Activated naive CD4-positive, alpha-beta T cell (primary cell): Measurements from ENCODE around the gene NUDT19.
"Not testable (repeated sequence)": the region's sequence is repeated elsewhere in the genome, so short reads cannot be mapped to it uniquely, and the experiment has no call there.

Experiments
- DNase-seq, 4 experiments: peaks; one replicate each; lab custom pipeline; 2025; lab: John Stamatoyannopoulos, UW

Gene NUDT19

DNA sequence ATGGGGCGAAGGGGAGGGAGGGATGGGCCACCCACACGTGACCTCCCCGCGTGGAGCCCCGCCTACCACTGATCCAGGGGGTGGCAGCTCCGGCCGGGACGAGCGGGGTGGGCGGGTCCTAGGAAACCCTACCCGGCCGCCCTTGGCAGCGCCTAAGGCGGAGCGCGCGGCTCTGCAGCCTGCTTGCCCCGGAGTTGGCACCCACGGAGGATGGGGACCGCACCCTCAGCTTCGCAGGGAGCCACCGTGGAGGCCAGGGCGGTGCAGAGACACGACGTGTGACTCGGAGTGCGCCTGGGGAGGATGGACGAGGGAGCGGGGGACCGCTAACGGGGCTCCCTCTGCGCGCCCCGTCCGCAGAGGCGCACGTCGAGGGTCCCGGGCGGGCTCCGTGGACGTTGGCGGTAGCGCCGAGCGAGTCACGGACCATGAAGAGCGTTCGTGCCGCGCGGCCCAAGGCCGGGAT, 15.9 kb upstream of the NUDT19 start, which contains the start of gene RGS9BP:
Gene RGS9BP (plus strand): TSS at position 129 of the 466 bp plus-strand sequence. CDS start 416 bp downstream, outside the sequence.
- peak in 2 of 4 experiments; percentile 25 to 36 for DNase-seq

GRCh38 chr19:32676186-32676894, 15.3 kb upstream of the NUDT19 start:
- peak in 1 of 4 experiments; percentile 16 for DNase-seq

- no peak for DNase-seq
Measured at GRCh38 chr19:32676895-32677359, 14.7 kb upstream of the NUDT19 start.

GRCh38 chr19:32677657-32678056, 14.0 kb upstream of the NUDT19 start:
- no peak for DNase-seq

GRCh38 chr19:32680986-32681385, 10.6 kb upstream of the NUDT19 start:
- DNase-seq: no peak

- DNase-seq: no peak
Measured at GRCh38 chr19:32682317-32682716, 9.3 kb upstream of the NUDT19 start.

DNA sequence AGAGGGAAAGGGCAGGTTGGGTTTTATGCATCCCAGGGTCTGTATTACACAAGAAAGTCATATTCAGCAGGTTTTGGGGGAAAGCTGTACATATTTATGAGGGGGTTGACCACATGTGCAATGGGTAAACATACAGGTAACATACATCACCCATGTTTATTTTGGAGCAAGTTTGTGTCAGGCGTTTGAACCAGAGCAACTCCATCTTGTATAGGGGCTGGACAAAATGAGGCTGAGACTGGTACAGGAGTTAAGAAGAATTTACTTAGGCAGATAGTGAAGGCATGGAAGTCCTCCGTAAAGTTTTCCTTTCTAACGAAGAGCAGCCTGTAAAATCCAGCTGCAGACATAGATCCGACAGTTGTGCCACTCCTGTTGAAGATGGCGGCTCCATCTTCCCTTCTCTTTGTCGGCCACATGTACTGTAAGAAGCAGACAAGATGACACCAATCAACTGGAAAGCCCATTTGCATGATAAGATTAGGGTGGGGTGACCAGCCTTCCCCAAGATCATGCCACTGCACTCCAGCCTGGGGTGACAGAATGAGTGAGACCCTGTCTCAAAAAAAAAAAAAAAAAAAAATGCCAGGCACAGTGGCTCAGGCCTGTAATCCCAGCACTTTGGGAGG, 4.7 kb upstream of the NUDT19 start:
- DNase-seq: no peak

DNA sequence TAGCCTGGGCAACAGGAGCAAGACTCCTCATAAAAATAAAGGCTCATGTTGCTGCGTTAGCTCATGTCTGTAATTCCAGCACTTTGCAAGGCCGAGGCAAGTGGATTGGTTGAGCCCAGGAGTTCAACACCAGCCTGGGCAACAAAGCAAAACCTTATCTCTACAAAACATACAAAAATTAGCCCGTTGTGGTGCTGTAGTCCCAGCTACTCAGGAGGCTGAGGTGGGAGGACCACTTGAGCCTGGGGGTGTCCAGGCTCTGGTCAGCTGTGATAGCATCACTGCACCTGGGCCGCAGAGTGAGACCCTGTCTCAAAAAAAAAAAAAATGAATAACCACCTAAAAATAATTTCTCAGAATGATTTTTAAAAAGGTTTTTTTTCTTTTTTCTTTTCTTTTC, 3.9 kb upstream of the NUDT19 start:
- no peak for DNase-seq

DNA sequence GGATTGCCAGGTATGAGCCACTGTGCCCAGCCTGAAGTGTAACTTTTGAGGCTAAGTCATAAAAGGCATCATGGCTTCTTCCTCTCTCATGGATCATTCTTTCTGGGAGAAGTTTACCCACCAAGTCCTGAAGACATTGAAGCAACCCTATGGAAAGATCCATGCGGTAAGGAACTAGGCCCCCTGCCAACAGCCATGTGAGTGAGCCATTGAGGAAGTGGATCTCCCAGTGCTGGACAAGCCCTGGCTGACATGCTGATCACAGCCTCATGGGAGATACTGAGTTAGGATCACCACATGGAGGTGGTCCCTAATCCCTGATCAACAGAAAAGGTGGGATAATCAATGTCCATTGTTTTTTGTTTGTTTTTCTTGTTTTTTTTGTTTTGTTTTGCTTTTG, 3.3 kb upstream of the NUDT19 start:
- DNase-seq: no peak

GRCh38 chr19:32691952-32692726, 518 bp downstream of the NUDT19 start:
- DNase-seq: peak in 2 of 4 experiments; percentile 28 to 29

- no peak for DNase-seq
Measured at GRCh38 chr19:32692727-32693061, 1.1 kb downstream of the NUDT19 start.

DNA sequence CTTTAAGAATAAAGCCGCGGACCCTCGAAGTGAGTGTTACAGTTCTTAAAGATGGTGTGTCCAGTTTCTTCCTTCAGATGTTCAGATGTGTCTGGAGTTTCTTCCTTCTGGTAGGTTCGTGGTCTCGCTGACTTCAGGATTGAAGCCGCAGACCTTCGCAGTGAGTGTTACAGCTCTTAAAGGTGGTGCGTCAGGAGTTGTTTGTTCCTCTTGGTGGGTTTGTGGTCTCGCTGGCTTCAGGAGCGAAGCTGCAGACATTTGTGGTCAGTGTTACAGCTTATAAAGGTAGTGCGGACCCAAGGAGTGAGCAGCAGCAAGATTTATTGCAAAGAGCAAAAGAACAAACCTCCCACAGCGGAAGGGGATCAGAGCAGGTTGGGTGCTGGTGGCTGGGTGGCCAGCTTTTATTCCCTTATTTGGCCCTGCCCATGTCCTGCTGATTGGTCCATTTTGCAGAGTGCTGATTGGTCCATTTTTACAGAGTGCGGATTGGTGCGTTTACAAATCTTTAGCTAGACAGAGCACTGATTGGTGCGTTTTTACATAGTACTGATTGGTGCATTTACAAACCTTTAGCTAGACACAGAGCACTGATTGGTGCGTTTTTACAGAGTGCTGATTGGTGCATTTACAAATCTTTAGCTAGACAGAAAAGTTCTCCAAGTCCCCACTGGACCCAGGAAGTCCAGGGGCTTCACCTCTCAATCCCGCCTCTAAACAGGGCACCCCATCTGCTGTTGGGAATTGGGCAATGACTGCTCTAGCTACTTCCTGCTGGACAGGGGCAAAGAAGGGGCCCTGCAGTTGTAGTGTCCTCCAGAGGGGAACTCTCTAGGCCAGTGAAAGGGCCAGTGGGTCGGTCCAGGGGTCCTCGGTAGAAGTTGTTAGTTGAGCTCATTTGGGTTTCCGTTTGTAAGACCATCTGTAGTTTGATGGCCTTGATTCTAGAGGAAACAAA, 1.8 kb downstream of the NUDT19 start:
- DNase-seq: not testable (repeated sequence)

- not testable (repeated sequence) for DNase-seq
Measured at GRCh38 chr19:32694316-32694715, 2.7 kb downstream of the NUDT19 start.

GRCh38 chr19:32694851-32695250, 3.2 kb downstream of the NUDT19 start:
- not testable (repeated sequence) for DNase-seq

- not testable (repeated sequence) for DNase-seq
Measured at GRCh38 chr19:32695506-32695905, 3.9 kb downstream of the NUDT19 start.

- DNase-seq: not testable (repeated sequence)
Measured at GRCh38 chr19:32696771-32697170, 5.2 kb downstream of the NUDT19 start.

GRCh38 chr19:32700129-32700528, 8.5 kb downstream of the NUDT19 start:
- DNase-seq: not testable (repeated sequence)

DNA sequence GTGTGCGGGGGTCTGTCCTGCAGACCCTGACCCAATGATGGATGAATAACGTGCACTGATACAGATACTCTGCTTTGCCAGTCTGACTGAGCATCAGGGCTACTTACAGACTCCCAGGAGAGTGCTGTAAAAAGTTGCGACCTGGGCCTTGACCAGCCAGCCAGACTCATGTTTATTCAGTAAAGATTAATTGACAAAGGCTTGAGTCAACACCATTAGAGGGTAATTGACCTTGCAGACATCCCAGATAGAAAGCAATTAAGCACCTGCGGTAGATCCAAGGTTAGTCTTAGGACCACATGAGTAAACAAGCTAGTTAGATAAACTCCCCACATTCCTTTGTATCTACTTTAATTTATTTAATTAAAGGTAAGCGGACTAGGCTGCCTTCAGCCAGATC, 10.4 kb downstream of the NUDT19 start:
- no peak for DNase-seq

DNA sequence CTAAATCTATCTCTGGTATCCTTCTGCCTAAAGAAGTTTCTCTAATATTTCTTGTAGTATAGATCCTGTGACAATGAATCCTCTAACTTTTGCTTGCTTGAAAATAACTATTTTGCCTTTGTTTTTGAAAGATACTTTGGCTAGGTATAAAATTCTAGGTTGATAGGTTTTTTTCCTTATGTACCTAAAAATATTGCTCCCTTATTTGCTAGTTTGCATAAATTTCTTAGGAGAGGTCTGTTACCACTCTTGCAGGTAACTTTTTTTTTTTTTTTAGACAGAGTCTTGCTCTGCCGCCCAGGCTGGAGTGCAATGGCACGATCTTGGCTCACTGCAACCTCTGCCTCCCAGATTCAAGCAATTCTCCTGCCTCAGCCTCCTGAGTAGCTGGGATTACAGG, 12.4 kb downstream of the NUDT19 start:
- not testable (repeated sequence) for DNase-seq

GRCh38 chr19:32708457-32708856, 16.8 kb downstream of the NUDT19 start:
- DNase-seq: peak in 1 of 4 experiments; percentile 5

GRCh38 chr19:32709032-32709431, 17.4 kb downstream of the NUDT19 start:
- DNase-seq: no peak
